ENCODE data around the gene XYLT1. TPM values are rescaled to one million over a fixed set of nuclear protein-coding genes. Genes with fewer than 3 reads are reported as not detected.

Gene XYLT1
- polyA plus RNA-seq, 3 donors from 2014 or later, result 0.79 to 6.2 (median 3.3) TPM

GRCh38 chr16:17265154-17265553 is 205.6 kb downstream of the XYLT1 start:
- no peak overlapping the region for H3K4me3 Mint-ChIP-seq
- H3K36me3 Mint-ChIP-seq, result no peaks in the 10 kb centered on the region
- H3K27me3 Mint-ChIP-seq (ENCODE audit: low read depth in 3 of 3), result no peaks in the 10 kb centered on the region
- peaks cover 34 to 47% of the 10 kb centered on the region in 2 donors for H3K4me1 Mint-ChIP-seq
- no peak for DNase-seq
- H3K27ac Mint-ChIP-seq, result no peak overlapping the region
- H3K9me3 Mint-ChIP-seq, result no peaks in the 10 kb centered on the region

GRCh38 chr16:17261197-17261858 is 209.4 kb downstream of the XYLT1 start:
- peak; percentile 12 to 22 (median 21) for DNase-seq
- H3K4me3 Mint-ChIP-seq, result peak overlapping the region in 1 of 5 donors; percentile 23
- H3K36me3 Mint-ChIP-seq, result peaks cover 10 to 11% (median 10%) of the 10 kb centered on the region in 3 donors
- no peaks in the 10 kb centered on the region for H3K9me3 Mint-ChIP-seq
- peak overlapping the region in 4 of 6 donors; percentile 3 to 58 (median 34) for H3K27ac Mint-ChIP-seq
- peaks cover 0 to 2% (median 0%) of the 10 kb centered on the region in 3 donors for H3K27me3 Mint-ChIP-seq (ENCODE audit: low read depth in 3 of 3)
- peaks cover 38 to 63% of the 10 kb centered on the region in 2 donors for H3K4me1 Mint-ChIP-seq

- no peak for DNase-seq
- Mint-ChIP-seq H3K36me3 (peaks cover 10 to 14% (median 10%) of the 10 kb centered on the region in 3 donors), H3K27me3 (ENCODE audit: low read depth in 3 of 3) (peaks cover 0 to 2% (median 0%) of the 10 kb centered on the region in 3 donors), H3K27ac (peak overlapping the region in 1 of 6 donors; percentile 28), H3K9me3 (no peaks in the 10 kb centered on the region), H3K4me3 (no peak overlapping the region), H3K4me1 (peaks cover 39 to 66% of the 10 kb centered on the region in 2 donors)
Measured at GRCh38 chr16:17260276-17260849, 210.4 kb downstream of the XYLT1 start.

GRCh38 chr16:17259751-17260270 is 210.9 kb downstream of the XYLT1 start:
- peaks cover 41 to 68% of the 10 kb centered on the region in 2 donors for H3K4me1 Mint-ChIP-seq
- peaks cover 10 to 14% (median 10%) of the 10 kb centered on the region in 3 donors for H3K36me3 Mint-ChIP-seq
- H3K27me3 Mint-ChIP-seq (ENCODE audit: low read depth in 3 of 3), result peaks cover 0 to 2% (median 0%) of the 10 kb centered on the region in 3 donors
- no peaks in the 10 kb centered on the region for H3K9me3 Mint-ChIP-seq
- no peak for DNase-seq
- H3K4me3 Mint-ChIP-seq, result no peak overlapping the region
- no peak overlapping the region for H3K27ac Mint-ChIP-seq

- peaks cover 38 to 62% of the 10 kb centered on the region in 2 donors for H3K4me1 Mint-ChIP-seq
- no peak overlapping the region for H3K4me3 Mint-ChIP-seq
- no peaks in the 10 kb centered on the region for H3K9me3 Mint-ChIP-seq
- peaks cover 0 to 2% (median 0%) of the 10 kb centered on the region in 3 donors for H3K27me3 Mint-ChIP-seq (ENCODE audit: low read depth in 3 of 3)
- peaks cover 10 to 14% (median 10%) of the 10 kb centered on the region in 3 donors for H3K36me3 Mint-ChIP-seq
- H3K27ac Mint-ChIP-seq, result peak overlapping the region in 2 of 6 donors; percentile 40 to 68
- DNase-seq, result no peak
Measured at GRCh38 chr16:17258848-17259713, 211.7 kb downstream of the XYLT1 start.

- peaks cover 36 to 53% of the 10 kb centered on the region in 2 donors for H3K4me1 Mint-ChIP-seq
- peaks cover 0 to 2% (median 0%) of the 10 kb centered on the region in 3 donors for H3K27me3 Mint-ChIP-seq (ENCODE audit: low read depth in 3 of 3)
- DNase-seq, result no peak
- H3K36me3 Mint-ChIP-seq, result peaks cover 10 to 14% (median 10%) of the 10 kb centered on the region in 3 donors
- H3K4me3 Mint-ChIP-seq, result no peak overlapping the region
- H3K27ac Mint-ChIP-seq, result peak overlapping the region in 2 of 6 donors; percentile 19 to 55
- H3K9me3 Mint-ChIP-seq, result no peaks in the 10 kb centered on the region
Measured at GRCh38 chr16:17258077-17258599, 212.6 kb downstream of the XYLT1 start.

GRCh38 chr16:17257426-17258023 is 213.2 kb downstream of the XYLT1 start:
- H3K4me3 Mint-ChIP-seq, result no peak overlapping the region
- H3K27me3 Mint-ChIP-seq (ENCODE audit: low read depth in 3 of 3), result peaks cover 0 to 2% (median 0%) of the 10 kb centered on the region in 3 donors
- no peak for DNase-seq
- H3K27ac Mint-ChIP-seq, result peak overlapping the region in 2 of 6 donors; percentile 53 to 61
- no peaks in the 10 kb centered on the region for H3K9me3 Mint-ChIP-seq
- H3K36me3 Mint-ChIP-seq, result peaks cover 10 to 15% (median 14%) of the 10 kb centered on the region in 3 donors
- peaks cover 33 to 47% of the 10 kb centered on the region in 2 donors for H3K4me1 Mint-ChIP-seq

GRCh38 chr16:17252701-17253100 is 218.1 kb downstream of the XYLT1 start:
- no peak overlapping the region for H3K27ac Mint-ChIP-seq
- no peak overlapping the region for H3K4me3 Mint-ChIP-seq
- peaks cover 7 to 28% (median 9%) of the 10 kb centered on the region in 3 donors for H3K36me3 Mint-ChIP-seq

GRCh38 chr16:17252064-17252463 is 218.7 kb downstream of the XYLT1 start:
- Mint-ChIP-seq H3K9me3 (no peaks in the 10 kb centered on the region), H3K36me3 (peaks cover 3 to 25% (median 8%) of the 10 kb centered on the region in 3 donors), H3K4me1 (peaks cover 17 to 32% of the 10 kb centered on the region in 2 donors), H3K4me3 (no peak overlapping the region), H3K27me3 (ENCODE audit: low read depth in 3 of 3) (no peaks in the 10 kb centered on the region), H3K27ac (peak overlapping the region in 1 of 6 donors; percentile 8)
- no peak for DNase-seq

More at GRCh38 chr16:17252701-17253100, 218.1 kb downstream of the XYLT1 start:
- peaks cover 19 to 35% of the 10 kb centered on the region in 2 donors for H3K4me1 Mint-ChIP-seq
- H3K27me3 Mint-ChIP-seq (ENCODE audit: low read depth in 3 of 3), result no peaks in the 10 kb centered on the region
- H3K9me3 Mint-ChIP-seq, result no peaks in the 10 kb centered on the region
- DNase-seq, result no peak

- H3K27ac Mint-ChIP-seq, result peak overlapping the region in 2 of 6 donors; percentile 19 to 70
Measured at GRCh38 chr16:17251496-17251895, 219.3 kb downstream of the XYLT1 start.

GRCh38 chr16:17246974-17247732 is 223.6 kb downstream of the XYLT1 start:
- Mint-ChIP-seq H3K27me3 (ENCODE audit: low read depth in 3 of 3) (peaks cover 0 to 2% (median 0%) of the 10 kb centered on the region in 3 donors), H3K9me3 (no peaks in the 10 kb centered on the region), H3K4me1 (peaks cover 42 to 49% of the 10 kb centered on the region in 2 donors), H3K4me3 (no peak overlapping the region), H3K27ac (peak overlapping the region in 2 of 6 donors; percentile 26 to 42), H3K36me3 (peaks cover 3 to 19% (median 5%) of the 10 kb centered on the region in 3 donors)
- no peak for DNase-seq

More at GRCh38 chr16:17251496-17251895, 219.3 kb downstream of the XYLT1 start:
- Mint-ChIP-seq H3K36me3 (peaks cover 0 to 22% (median 8%) of the 10 kb centered on the region in 3 donors), H3K27me3 (ENCODE audit: low read depth in 3 of 3) (no peaks in the 10 kb centered on the region), H3K4me3 (no peak overlapping the region), H3K4me1 (peaks cover 23 to 33% of the 10 kb centered on the region in 2 donors), H3K9me3 (no peaks in the 10 kb centered on the region)
- no peak for DNase-seq

- Mint-ChIP-seq H3K27me3 (ENCODE audit: low read depth in 3 of 3) (peaks cover 0 to 2% (median 0%) of the 10 kb centered on the region in 3 donors), H3K4me1 (peaks cover 42 to 49% of the 10 kb centered on the region in 2 donors), H3K9me3 (no peaks in the 10 kb centered on the region), H3K4me3 (no peak overlapping the region), H3K27ac (peak overlapping the region in 2 of 6 donors; percentile 37 to 42), H3K36me3 (peaks cover 3 to 19% (median 5%) of the 10 kb centered on the region in 3 donors)
- no peak for DNase-seq
Measured at GRCh38 chr16:17246268-17246885, 224.4 kb downstream of the XYLT1 start.
